IPS DF 4.7 (cell line): ENCODE results near the gene IL7R.
"Not testable (repeated sequence)": the region's sequence is repeated elsewhere in the genome, so short reads cannot be mapped to it uniquely, and the experiment has no call there.

ENCODE experiments used
- DNase-seq: peaks from one replicate; pipeline ENCODE4 v3.0.0-alpha.2; 2013; ENCODE audit warnings: low spot score; ENCODE audit errors: extremely low read depth

The IL7R gene

DNA sequence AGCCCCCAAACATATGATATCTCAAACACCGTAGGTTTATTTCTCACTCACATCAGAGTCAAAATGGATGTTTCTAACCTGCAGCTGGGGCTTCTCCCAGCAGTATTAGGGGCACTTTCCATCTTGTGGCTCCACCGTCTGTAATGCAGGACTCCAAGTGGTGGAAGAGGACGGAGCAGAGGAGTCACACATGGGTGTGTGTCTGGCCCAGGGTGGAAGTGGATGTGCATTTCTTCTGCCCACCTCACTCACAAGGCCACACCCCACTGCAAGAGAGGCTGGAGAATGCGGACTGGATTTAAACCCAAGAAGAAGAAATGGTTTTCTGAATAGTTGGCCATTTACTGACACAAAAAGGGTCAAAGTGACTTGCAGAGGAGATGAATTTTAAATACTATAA, 13.9 kb downstream of the IL7R start:
- DNase-seq = no peak

DNA sequence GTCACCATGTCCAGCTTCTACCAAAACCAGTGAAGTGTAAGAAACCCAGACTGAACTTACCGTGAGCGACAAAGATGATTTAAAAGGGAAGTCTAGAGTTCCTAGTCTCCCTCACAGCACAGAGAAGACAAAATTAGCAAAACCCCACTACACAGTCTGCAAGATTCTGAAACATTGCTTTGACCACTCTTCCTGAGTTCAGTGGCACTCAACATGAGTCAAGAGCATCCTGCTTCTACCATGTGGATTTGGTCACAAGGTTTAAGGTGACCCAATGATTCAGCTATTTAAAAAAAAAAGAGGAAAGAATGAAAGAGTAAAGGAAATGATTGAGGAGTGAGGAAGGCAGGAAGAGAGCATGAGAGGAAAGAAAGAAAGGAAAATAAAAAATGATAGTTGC, 19.8 kb downstream of the IL7R start:
- no peak for DNase-seq

DNA sequence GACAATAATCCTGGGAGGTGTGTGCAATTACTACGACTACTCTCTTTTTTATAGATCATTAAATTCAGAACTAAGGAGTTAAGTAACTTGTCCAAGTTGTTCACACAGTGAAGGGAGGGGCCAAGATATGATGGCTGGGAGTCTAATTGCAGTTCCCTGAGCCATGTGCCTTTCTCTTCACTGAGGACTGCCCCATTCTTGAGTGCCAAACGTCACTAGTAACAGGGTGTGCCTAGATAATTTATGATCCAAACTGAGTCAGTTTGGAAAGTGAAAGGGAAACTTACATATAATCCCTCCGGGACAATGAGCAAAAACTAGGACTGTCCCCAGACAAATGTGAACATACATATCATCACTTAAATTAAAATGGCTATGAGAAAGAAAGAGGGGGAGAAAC, 20.2 kb downstream of the IL7R start:
- DNase-seq = no peak

DNA sequence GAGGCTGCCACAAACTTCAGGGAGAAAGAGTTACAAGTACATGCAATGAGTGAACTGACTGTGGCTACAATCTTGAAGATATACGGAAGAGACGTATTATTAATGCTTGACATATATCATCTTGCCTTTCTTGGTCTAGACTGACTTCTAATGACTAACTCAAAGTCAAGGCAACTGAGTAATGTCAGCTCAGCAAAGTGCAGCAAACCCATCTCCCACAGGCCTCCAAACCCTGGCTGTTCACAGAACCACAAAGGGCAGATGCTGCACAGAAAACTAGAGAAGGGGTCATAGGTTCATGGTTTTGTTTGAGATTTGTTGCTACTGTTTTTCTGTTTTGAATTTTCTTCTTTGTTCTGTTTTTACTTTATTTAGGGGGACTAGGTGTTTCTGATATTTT, 21.0 kb downstream of the IL7R start:
- no peak for DNase-seq

DNA sequence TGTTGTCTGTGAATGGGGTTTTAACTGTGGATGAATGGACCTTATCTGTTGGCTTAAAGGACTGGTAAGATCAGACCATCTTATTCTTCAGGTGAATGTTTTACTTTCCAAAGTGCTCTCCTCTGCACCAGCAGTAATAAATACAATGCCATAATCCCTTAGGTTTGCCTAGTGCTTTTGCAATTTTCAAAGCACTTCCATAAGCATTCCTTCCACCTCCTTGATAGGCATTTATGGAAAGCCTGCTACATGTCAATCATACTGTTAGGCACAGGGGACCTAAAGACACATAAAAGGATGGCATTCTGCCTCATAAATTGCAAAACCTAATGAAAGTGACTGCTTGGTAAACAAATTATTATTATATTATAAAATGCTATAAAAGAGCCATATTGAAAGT, 21.4 kb downstream of the IL7R start:
- DNase-seq = no peak

DNA sequence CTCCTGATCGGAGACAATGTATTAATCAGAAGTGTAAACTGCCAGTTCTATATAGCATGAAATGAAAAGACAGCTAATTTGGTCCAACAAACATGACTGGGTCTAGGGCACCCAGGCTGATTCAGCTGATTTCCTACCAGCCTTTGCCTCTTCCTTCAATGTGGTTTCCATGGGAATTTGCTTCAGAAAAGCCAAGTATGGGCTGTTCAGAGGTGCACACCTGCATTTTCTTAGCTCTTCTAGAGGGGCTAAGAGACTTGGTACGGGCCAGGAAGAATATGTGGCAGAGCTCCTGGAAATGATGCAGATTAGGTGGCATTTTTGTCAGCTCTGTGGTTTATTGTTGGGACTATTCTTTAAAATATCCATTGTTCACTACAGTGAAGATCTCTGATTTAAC, 22.4 kb downstream of the IL7R start:
- DNase-seq = no peak

DNA sequence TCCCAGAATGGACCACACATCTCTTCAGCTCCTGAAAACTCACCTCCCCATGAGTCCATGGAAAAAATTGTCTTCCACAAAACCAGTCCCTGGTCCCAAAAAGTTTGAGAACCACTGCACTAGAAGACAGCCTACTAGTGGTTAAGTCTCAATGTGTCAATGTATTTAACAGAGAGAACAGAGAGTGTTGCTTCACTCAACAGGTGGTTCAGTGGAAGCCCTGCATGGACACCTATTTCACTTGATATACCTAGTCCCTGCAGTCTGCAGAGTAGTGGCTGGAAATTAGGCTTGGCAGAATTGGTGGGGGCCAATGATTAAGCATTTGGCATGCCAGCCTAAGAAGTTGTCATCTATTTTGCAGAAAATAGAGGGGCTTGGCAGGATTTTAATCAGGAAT, 23.0 kb downstream of the IL7R start:
- DNase-seq = no peak

DNA sequence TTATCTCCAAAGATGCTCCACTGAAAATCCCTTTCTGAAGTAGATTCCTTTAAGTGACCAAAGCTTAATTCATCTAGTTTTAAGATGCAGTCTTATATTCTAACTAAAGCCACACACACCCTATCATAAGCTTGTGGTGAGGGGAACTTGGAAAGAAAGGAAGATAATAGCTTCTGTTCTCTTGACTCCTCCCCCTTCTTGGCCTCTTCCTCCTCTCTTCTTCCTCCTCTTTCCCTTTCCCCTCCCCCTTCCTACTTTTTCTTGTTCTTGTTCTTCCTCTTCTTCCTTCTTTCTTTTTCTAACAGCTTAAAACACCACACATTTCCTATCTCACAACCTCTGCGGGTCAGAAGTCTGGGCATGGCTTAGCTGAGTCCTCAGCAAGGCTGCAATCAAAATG, 23.5 kb downstream of the IL7R start:
- no peak for DNase-seq

DNA sequence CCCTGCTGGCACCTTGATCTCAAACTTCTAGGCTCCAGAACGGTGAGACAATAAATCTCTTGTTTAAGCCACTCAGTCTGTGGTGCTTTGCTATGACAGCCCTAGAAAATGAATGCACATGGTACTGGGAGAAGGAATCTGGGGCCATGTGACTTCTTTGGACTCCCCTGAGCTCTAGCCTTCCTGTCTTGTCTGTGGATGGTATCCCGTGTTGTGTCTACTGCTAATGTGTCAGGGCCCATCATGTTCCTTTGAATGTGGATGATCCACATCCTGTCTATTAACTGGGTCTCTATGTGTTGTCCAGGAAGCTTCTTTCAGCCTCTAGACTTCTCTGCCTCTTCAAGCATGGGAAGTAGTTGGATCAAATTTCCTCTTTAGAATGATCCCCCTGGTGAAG, 25.1 kb downstream of the IL7R start:
- DNase-seq = no peak

DNA sequence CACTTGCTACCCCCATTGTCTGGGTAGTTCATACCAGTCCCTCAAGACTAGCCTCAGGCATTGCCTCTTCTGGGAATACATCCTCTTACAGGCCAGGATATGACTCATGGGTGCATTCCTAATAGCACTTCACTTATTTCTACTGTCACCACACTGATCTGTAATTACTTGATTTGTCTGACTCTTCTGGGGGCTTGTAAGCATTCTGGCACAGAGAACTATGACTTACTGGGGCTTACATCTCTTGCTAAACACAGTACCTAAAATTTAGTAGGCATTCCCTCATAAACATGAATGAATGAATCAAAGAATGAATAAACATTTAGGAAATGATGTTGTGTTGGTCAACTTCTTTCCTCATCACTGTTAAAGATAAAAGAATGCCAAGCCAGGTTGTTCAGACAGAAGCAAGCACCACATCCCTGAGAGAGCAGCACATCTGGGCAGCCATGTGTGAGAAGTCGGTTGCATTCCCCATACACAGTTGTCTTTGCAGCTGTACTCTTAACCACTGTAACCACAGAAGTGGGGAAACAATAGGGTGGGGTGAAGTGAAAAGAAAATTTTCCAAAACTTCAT, 27.6 kb downstream of the IL7R start:
- no peak for DNase-seq

DNA sequence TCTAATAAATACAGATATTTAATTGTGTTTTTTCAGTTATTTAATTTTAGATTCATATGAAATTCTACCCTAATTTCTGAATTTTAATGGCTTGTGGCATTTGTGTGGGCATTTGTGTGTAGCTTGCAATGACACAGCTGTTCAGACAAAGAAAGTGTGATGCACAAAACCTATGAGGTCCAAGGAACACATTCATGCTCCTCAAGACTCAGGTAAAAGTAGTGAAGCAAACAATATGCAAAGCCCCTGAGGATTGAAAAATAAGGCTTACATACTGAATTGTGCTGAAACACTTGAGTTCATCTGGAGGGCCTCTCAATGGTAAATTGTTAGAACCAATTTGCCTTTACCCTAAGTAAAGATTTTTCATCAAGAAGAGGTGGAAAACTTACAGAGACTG, 28.1 kb downstream of the IL7R start:
- no peak for DNase-seq

DNA sequence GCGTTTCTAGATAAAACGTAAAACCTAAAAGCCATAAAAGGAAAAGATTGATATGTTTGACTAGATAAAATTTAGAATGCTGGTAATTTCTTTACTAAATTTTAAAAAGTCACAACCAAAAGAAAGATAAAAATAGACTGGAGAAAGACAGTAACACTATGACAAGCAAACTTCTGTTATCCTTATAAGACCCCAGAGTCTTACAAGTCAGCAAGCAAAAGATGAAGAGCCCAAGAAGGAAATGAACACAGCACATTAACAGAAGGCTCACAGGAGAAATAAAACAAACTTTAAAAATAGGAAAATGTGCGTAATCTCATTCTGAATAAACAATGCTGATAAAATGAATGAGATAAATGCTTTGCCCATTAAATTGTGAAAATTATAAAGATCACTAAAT, 29.7 kb downstream of the IL7R start:
- no peak for DNase-seq

DNA sequence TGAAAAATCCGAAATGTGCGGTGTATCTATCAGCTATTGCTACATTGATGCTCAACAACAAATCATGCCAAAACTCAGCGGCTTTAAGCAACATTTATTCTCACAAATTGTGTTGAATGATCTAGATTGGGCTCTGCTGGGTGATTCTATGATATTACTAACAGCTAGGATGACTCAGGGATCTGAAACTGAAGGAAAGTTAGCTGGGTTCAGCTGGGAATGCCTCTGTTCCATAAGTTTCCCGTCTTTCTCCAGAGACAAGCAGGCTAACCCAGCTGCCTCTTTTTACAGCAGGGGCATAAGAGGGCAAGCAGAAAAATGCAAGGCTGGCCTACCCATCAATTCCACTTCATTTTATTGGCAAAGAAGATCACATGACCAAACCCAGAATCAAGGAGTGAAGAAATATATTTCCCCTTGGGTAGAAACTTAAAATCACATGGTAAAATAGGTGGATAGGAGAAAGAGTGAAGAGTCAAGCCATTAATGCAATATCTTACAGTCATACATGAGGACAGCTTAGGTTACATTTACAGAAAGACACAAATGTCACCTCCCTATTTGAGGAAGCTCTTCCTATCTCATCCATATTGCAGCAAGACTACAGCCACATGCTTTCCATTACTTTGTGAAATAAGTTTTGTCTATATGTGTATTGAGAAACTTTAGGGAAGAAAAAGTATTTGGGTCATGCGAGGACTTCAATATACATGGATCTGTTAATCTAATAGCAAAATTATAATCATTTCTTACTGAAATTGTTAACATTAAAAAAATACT, 30.8 kb downstream of the IL7R start:
- no peak for DNase-seq

DNA sequence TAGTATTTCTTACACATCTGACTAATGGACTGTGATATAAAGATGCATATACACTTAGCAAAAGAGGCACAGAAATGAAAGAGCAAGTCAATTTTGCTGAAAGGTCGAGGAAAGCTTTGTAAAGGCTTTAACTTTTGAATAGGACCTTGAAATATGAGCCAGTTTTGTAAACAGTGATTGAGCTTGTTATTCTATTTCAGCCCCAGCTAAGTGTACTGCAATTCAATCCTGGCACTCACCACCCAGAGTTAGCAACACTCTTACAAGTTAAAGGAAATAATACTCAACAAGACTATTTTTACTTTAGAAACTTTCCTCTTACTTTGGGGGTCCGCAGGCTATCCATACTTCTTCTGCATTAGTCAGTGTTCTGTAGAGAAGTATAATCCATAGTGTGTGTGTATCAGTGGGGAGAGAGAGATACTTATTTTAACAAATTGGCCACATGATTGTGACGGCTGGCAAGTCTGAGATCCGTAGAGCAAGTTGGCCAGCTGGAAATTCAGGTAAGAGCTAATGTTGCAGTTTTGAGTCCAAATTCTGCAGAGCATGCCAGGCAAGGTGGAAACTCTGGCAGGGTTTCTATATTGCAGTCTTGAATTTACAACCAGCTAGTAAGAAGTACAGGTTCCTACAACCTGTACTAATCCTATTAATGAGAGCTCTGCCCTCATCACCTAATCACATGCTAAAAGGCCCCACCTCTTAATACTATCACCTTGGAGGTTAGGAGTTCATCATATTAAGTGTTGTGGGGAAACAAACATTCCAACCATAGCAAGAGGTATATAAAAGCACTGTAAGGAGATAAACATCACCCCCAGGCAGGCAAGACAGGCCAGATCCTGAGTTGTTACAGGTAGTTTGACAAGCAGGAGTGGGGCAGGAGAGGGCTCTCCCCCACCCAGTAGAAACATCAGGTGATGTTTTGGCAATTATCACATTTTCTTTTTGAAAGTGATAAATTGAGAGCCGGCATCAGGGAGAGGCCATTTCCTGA, 33.6 kb downstream of the IL7R start:
- no peak for DNase-seq

DNA sequence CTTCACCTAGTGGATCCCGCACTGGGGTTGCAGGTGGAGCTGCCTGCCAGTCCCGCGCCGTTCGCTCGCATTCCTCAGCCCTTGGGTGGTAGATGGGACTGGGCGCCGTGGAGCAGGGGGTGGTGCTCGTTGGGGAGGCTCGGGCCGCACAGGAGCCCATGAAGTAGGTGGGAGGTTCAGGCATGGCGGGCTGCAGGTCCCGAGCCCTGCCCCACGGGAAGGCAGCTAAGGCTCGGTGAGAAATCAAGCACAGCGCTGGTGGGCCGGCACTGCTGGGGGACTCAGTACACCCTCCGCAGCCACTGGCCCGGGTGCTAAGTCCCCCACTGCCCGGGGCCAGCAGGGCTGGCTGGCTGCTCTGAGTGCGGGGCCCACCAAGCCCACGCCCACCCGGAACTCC, 36.1 kb downstream of the IL7R start:
- DNase-seq = not testable (repeated sequence)

DNA sequence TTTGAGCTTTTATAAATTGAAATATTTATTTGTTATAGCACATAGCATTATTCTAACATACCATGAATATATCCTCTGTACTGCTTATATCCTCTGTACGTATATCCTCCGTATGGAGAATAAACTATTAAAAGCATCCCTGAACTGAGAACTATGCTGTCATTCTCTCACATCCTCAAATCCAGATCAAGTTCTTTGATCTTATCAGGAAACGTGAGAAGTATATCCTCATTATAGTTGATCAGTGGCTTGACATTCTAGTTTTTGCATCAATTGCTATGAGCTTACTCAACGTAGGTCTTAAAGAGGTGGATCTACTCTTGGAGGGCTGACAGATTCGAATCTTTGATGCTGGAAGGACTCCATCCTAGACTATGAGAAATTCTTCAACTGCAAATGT, 37.4 kb downstream of the IL7R start:
- DNase-seq = no peak

DNA sequence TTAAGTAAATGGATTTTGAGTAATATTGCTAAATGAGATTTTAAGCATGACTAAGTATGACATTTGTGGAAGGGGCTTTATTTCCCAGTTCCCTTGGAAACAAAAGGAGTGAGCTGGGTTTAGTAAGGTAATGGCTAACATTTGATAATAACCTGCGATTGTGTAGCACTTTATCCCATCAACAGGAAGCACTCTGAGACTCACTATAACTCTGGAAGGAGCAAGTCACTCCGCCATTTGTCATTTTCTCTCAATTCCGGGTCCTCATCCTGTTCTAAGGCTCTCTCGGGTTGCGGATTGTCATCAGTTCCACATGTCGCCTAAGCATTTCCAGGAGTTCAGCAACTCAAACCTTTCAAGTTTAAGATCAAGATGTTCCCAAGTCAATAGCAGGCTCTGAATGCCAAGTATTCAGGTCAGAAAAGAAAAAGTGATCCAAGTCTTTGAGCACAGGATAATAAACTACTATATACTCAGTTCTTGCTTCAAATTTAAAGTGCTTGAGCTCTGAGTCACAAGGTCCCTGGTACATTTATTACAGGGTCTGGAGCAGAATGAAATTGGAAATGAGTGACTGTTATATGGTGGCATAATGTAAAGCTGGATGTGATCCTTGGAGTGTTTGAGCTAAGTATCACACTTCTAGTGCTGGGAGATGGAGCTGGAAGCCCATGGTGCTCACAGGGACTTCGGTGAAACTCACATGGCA, 42.4 kb downstream of the IL7R start:
- no peak for DNase-seq

DNA sequence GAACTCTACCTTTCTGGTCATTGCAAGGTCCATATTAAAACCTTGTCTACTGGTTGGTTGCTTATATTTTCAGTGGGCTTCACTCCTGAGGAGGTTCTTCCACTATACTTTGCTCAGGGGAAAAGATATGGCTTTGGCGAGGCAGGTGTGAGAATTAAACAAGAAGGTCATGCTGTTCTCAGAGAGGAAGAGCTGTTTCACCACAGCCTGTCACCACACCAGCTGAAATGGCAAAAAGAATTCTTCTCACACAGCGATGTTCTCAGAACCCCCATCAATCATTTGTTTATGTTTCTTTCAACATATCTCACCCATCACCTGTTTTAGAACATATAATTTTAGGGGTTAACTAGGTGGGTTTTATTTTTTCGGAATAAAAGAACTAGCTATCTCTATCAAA, 43.1 kb downstream of the IL7R start:
- DNase-seq = no peak

DNA sequence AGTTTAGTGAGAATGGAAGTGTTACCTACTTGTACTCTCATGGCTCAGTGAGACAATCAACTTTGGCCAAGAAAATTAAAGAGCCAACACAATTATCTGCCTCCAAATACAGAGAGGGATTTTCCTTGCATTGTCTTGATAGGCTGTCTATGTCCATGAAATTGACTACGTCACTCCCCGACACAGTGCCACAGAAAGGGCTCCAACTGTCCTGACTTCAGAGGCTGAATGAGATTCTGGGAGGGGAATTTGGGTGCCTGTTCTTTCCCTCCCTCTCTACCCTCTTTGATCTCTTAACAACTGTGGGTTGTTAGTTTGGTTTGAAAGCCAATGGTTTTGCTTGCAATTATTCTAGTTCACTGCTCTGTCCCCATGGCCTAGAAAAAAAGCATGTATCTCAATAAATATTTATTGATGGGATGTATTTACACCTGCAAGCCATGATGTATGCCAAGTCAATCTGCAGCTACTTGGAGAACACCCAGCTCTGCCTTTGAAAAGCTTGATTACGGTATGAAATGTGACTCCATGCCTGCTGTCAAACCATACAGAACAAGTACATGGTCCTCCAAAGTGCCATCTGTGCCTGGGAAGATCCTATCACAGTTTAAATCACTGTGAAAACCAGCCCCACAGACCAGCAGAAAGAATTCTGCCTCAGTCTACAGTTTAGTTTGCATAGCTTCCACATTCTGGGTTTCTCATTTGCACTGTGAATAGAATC, 44.4 kb downstream of the IL7R start:
- DNase-seq = no peak

DNA sequence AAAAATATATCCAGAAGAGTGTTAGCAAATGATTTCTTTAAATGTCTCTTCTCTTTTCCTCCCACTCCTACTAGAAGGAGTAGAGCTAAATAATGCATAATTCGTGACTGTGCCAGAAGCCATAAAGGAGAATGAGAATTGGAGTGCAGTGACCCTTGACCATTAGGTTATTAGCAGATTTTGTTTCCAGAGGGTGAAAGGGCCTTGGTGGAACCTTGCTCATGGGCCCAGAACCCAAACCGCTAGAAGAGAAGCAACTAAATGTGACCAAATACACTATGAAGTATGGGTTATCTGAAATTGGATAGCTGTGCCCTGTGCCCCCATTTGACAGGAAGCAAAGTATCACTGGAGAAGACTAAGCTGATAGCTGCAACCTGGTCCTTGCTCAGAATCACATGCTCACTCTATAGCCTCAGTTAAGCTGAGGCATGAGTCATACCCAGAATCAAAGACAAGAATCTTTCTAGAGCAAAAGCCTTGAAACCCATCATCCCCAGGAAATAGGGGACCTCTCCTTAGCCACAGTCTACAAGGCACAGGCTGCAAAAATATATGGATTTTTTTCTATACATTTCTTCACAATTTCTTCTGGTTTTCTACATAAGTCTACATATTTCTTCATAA, 45.5 kb downstream of the IL7R start:
- no peak for DNase-seq
